Astrocyte (in vitro differentiated cells and primary cell): ENCODE measurements around the gene GPC5.

Experiments used
- CTCF ChIP-seq: IDR thresholded peaks from 2 replicates; pipeline ENCODE4 v1.5.1; 2011; ENCODE audit warnings: low read depth, mild to moderate bottlenecking, inconsistent platforms, low read length, moderate library complexity; ENCODE audit not compliant: insufficient read depth
- EZH2 ChIP-seq: IDR thresholded peaks from 2 replicates; pipeline ENCODE4 v1.6.1; 2012; ENCODE audit warnings: mild to moderate bottlenecking, low read length, inconsistent platforms; ENCODE audit not compliant: insufficient read depth

- TF ChIP-seq CTCF (no peak), EZH2 (no peak)
Observed at GRCh38 chr13:92316030-92316429, 917.6 kb downstream of the GPC5 start.
